Measurements from ENCODE around the gene METAP1D.
A peak's percentile ranks its signal among the peaks of the same experiment; 100 is the strongest.

The METAP1D gene

GRCh38 chr2:171999604-172000469 lies at the start of gene METAP1D:
TSS of gene METAP1D (plus strand) at chr2:171999953. CDS start at chr2:171999970, 17 bp downstream.
- Mint-ChIP-seq H3K9me3 (no peaks in the 10 kb centered on the region), H3K27me3 (peaks cover 0 to 9% of the 10 kb centered on the region in 2 donors)
- peak; percentile 97 to 99 for ATAC-seq (replicated peaks)

GRCh38 chr2:171952276-171952675 lies 47.5 kb upstream of the METAP1D start:
- ATAC-seq (replicated peaks) (no peak), DNase-seq (no peak)
- H3K27ac Mint-ChIP-seq, result no peak overlapping the region
- no peak overlapping the region for H3K4me3 Mint-ChIP-seq
- no peaks in the 10 kb centered on the region for H3K9me3 Mint-ChIP-seq
- H3K36me3 Mint-ChIP-seq, result peaks cover 8 to 26% of the 10 kb centered on the region in 2 donors
- no peaks in the 10 kb centered on the region for H3K27me3 Mint-ChIP-seq
- peaks cover 0 to 2% of the 10 kb centered on the region in 2 donors for H3K4me1 Mint-ChIP-seq

More at GRCh38 chr2:171999604-172000469, at the start of gene METAP1D:
- H3K4me1 Mint-ChIP-seq, result peaks cover 10 to 24% of the 10 kb centered on the region in 2 donors
- peak within 1 kb of the TSS; percentile 99 for H3K27ac Mint-ChIP-seq
- H3K4me3 Mint-ChIP-seq, result peak within 1 kb of the TSS; percentile 94 to 96
- H3K36me3 Mint-ChIP-seq, result peaks cover 1 to 10% of the 10 kb centered on the region in 2 donors
- peak; percentile 90 for DNase-seq

- Mint-ChIP-seq H3K9me3 (no peaks in the 10 kb centered on the region), H3K36me3 (peaks cover 8 to 28% of the 10 kb centered on the region in 2 donors), H3K4me1 (peaks cover 0 to 4% of the 10 kb centered on the region in 2 donors), H3K27me3 (no peaks in the 10 kb centered on the region), H3K27ac (no peak overlapping the region), H3K4me3 (no peak overlapping the region)
- DNase-seq, result no peak
- ATAC-seq (replicated peaks), result no peak
Measured at GRCh38 chr2:171952748-171953147, 47.0 kb upstream of the METAP1D start.

- no peak overlapping the region for H3K27ac Mint-ChIP-seq
- no peaks in the 10 kb centered on the region for H3K27me3 Mint-ChIP-seq
- ATAC-seq (replicated peaks), result no peak
- peaks cover 0 to 4% of the 10 kb centered on the region in 2 donors for H3K4me1 Mint-ChIP-seq
- no peak for DNase-seq
- H3K9me3 Mint-ChIP-seq, result no peaks in the 10 kb centered on the region
- no peak overlapping the region for H3K4me3 Mint-ChIP-seq
- H3K36me3 Mint-ChIP-seq, result peaks cover 18 to 33% of the 10 kb centered on the region in 2 donors
Measured at GRCh38 chr2:171956135-171956825, 43.5 kb upstream of the METAP1D start.

GRCh38 chr2:171957061-171957460 lies 42.7 kb upstream of the METAP1D start:
- Mint-ChIP-seq H3K9me3 (no peaks in the 10 kb centered on the region), H3K4me3 (no peak overlapping the region), H3K36me3 (peaks cover 18 to 33% of the 10 kb centered on the region in 2 donors), H3K27ac (no peak overlapping the region), H3K4me1 (peaks cover 0 to 4% of the 10 kb centered on the region in 2 donors), H3K27me3 (no peaks in the 10 kb centered on the region)
- ATAC-seq (replicated peaks), result no peak
- DNase-seq, result no peak

GRCh38 chr2:171958475-171958874 lies 41.3 kb upstream of the METAP1D start:
- H3K9me3 Mint-ChIP-seq, result no peaks in the 10 kb centered on the region
- no peak overlapping the region for H3K4me3 Mint-ChIP-seq
- no peaks in the 10 kb centered on the region for H3K27me3 Mint-ChIP-seq
- ATAC-seq (replicated peaks) (no peak), DNase-seq (no peak)
- H3K36me3 Mint-ChIP-seq, result peaks cover 18 to 33% of the 10 kb centered on the region in 2 donors
- peak overlapping the region; percentile 53 for H3K27ac Mint-ChIP-seq
- peaks cover 0 to 4% of the 10 kb centered on the region in 2 donors for H3K4me1 Mint-ChIP-seq

- Mint-ChIP-seq H3K9me3 (no peaks in the 10 kb centered on the region), H3K27me3 (no peaks in the 10 kb centered on the region), H3K4me1 (peaks cover 0 to 3% of the 10 kb centered on the region in 2 donors), H3K4me3 (no peak overlapping the region), H3K36me3 (peaks cover 14 to 29% of the 10 kb centered on the region in 2 donors), H3K27ac (no peak overlapping the region)
- DNase-seq (no peak), ATAC-seq (replicated peaks) (no peak)
Measured at GRCh38 chr2:171959998-171960397, 39.8 kb upstream of the METAP1D start.

- DNase-seq (no peak), ATAC-seq (replicated peaks) (no peak)
- Mint-ChIP-seq H3K4me1 (peaks cover 0 to 2% of the 10 kb centered on the region in 2 donors), H3K27me3 (no peaks in the 10 kb centered on the region), H3K36me3 (peaks cover 12 to 26% of the 10 kb centered on the region in 2 donors), H3K27ac (peak overlapping the region; percentile 66), H3K9me3 (no peaks in the 10 kb centered on the region), H3K4me3 (no peak overlapping the region)
Measured at GRCh38 chr2:171960570-171960969, 39.2 kb upstream of the METAP1D start.

GRCh38 chr2:171963198-171963597 lies 36.6 kb upstream of the METAP1D start:
- Mint-ChIP-seq H3K9me3 (no peaks in the 10 kb centered on the region), H3K4me1 (no peaks in the 10 kb centered on the region), H3K4me3 (no peak overlapping the region), H3K27ac (no peak overlapping the region), H3K36me3 (peaks cover 17 to 22% of the 10 kb centered on the region in 2 donors), H3K27me3 (no peaks in the 10 kb centered on the region)
- DNase-seq (no peak), ATAC-seq (replicated peaks) (no peak)

- ATAC-seq (replicated peaks), result no peak
- Mint-ChIP-seq H3K36me3 (peaks cover 16 to 18% of the 10 kb centered on the region in 2 donors), H3K4me3 (no peak overlapping the region), H3K27me3 (no peaks in the 10 kb centered on the region), H3K27ac (no peak overlapping the region), H3K9me3 (no peaks in the 10 kb centered on the region), H3K4me1 (no peaks in the 10 kb centered on the region)
- DNase-seq, result no peak
Measured at GRCh38 chr2:171964308-171964707, 35.4 kb upstream of the METAP1D start.

GRCh38 chr2:171965238-171965637 lies 34.5 kb upstream of the METAP1D start:
- Mint-ChIP-seq H3K4me3 (no peak overlapping the region), H3K27ac (no peak overlapping the region), H3K4me1 (no peaks in the 10 kb centered on the region), H3K36me3 (peaks cover 15 to 19% of the 10 kb centered on the region in 2 donors), H3K27me3 (no peaks in the 10 kb centered on the region), H3K9me3 (no peaks in the 10 kb centered on the region)
- DNase-seq (no peak), ATAC-seq (replicated peaks) (no peak)

GRCh38 chr2:171965661-171966060 lies 34.1 kb upstream of the METAP1D start:
- no peaks in the 10 kb centered on the region for H3K27me3 Mint-ChIP-seq
- no peaks in the 10 kb centered on the region for H3K9me3 Mint-ChIP-seq
- H3K4me3 Mint-ChIP-seq, result no peak overlapping the region
- peaks cover 15 to 20% of the 10 kb centered on the region in 2 donors for H3K36me3 Mint-ChIP-seq
- DNase-seq (no peak), ATAC-seq (replicated peaks) (no peak)
- H3K27ac Mint-ChIP-seq, result no peak overlapping the region
- H3K4me1 Mint-ChIP-seq, result no peaks in the 10 kb centered on the region

- Mint-ChIP-seq H3K36me3 (peaks cover 14 to 22% of the 10 kb centered on the region in 2 donors), H3K27ac (no peak overlapping the region), H3K27me3 (no peaks in the 10 kb centered on the region), H3K4me1 (no peaks in the 10 kb centered on the region), H3K4me3 (no peak overlapping the region), H3K9me3 (no peaks in the 10 kb centered on the region)
- no peak for DNase-seq
- ATAC-seq (replicated peaks), result no peak
Measured at GRCh38 chr2:171966235-171966634, 33.5 kb upstream of the METAP1D start.

- DNase-seq, result no peak
Measured at GRCh38 chr2:171966688-171967087, 33.1 kb upstream of the METAP1D start.

More at GRCh38 chr2:171966688-171967087, 33.1 kb upstream of the METAP1D start:
- Mint-ChIP-seq H3K9me3 (no peaks in the 10 kb centered on the region), H3K4me3 (no peak overlapping the region), H3K36me3 (peaks cover 17 to 26% of the 10 kb centered on the region in 2 donors), H3K27ac (no peak overlapping the region), H3K4me1 (no peaks in the 10 kb centered on the region), H3K27me3 (no peaks in the 10 kb centered on the region)
- ATAC-seq (replicated peaks), result no peak
